Nephron (organoid): ENCODE results near the gene ACTL10.

Experiments used
- H3K27ac Mint-ChIP-seq, 3 experiments: 2 replicates each; pipeline ENCODE4 v1.8.0; 2020; ENCODE audit warnings: mixed read lengths in 3 of 3, mild to moderate bottlenecking in 2 of 3, moderate library complexity in 1 of 3
- H3K27me3 Mint-ChIP-seq: 2 replicates; pipeline ENCODE4 v1.8.0; 2021; ENCODE audit warnings: low read depth, mild to moderate bottlenecking, moderate library complexity, mixed read lengths
- H3K36me3 Mint-ChIP-seq: 2 replicates; pipeline ENCODE4 v1.8.0; 2020; ENCODE audit warnings: low read depth, mixed read lengths
- H3K4me1 Mint-ChIP-seq: 2 replicates; pipeline ENCODE4 v1.8.0; 2020; ENCODE audit warnings: mixed read lengths
- H3K4me3 Mint-ChIP-seq, 3 experiments: 2 replicates each; pipeline ENCODE4 v1.8.0; 2020; ENCODE audit warnings: mild to moderate bottlenecking in 3 of 3, mixed read lengths in 3 of 3, moderate library complexity in 2 of 3
- H3K9me3 Mint-ChIP-seq: 2 replicates; pipeline ENCODE4 v1.8.0; 2020; ENCODE audit warnings: mixed read lengths
- TF ChIP-seq, protein P1 (sequence below), 3 experiments: fragments of 200-600 bp; sonication (generic); IDR thresholded peaks; one replicate each; pipeline ENCODE4 v1.5.0; 2021; ENCODE audit warnings: antibody characterized with exemption in 3 of 3; ENCODE audit not compliant: unreplicated experiment in 3 of 3

Gene ACTL10

DNA sequence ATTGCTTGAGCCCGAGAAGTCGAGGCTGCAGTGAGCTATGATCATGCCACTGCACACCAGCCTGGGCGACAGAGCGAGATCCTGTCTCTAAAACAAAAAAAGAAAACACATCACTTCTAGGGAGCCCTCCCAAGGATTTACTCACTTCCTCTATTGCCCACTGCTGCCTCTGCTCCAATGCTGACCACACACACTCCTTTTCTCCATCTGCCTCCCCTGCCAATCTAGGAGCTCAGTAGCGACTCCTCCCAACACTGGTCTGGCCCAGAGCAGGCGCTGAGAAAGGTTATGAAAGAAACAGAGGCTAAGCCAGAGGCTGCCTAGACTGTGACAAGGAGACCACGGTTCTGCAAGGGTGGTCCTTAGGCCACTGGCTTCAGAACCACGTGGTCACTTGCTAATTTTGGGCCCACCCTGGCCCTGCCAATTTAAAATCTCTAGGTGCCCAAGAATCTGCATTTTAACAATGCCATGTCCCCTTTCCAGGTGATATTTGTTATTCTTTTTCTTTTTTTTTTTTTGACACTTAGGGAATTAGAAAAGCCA, 20.7 kb downstream of the ACTL10 start:
- Mint-ChIP-seq H3K4me3 (peak overlapping the region in 2 of 3 experiments; percentile 82 to 90), H3K27ac (no peak overlapping the region), H3K4me1 (peaks cover 15% of the 10 kb centered on the region), H3K27me3 (no peaks in the 10 kb centered on the region), H3K36me3 (no peaks in the 10 kb centered on the region), H3K9me3 (no peaks in the 10 kb centered on the region)
- TF ChIP-seq, protein P1, sequence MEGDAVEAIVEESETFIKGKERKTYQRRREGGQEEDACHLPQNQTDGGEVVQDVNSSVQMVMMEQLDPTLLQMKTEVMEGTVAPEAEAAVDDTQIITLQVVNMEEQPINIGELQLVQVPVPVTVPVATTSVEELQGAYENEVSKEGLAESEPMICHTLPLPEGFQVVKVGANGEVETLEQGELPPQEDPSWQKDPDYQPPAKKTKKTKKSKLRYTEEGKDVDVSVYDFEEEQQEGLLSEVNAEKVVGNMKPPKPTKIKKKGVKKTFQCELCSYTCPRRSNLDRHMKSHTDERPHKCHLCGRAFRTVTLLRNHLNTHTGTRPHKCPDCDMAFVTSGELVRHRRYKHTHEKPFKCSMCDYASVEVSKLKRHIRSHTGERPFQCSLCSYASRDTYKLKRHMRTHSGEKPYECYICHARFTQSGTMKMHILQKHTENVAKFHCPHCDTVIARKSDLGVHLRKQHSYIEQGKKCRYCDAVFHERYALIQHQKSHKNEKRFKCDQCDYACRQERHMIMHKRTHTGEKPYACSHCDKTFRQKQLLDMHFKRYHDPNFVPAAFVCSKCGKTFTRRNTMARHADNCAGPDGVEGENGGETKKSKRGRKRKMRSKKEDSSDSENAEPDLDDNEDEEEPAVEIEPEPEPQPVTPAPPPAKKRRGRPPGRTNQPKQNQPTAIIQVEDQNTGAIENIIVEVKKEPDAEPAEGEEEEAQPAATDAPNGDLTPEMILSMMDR (IDR thresholded peaks at IDR 0.05; ENCODE audit: unreplicated experiment in 3 of 3) = no peak

DNA sequence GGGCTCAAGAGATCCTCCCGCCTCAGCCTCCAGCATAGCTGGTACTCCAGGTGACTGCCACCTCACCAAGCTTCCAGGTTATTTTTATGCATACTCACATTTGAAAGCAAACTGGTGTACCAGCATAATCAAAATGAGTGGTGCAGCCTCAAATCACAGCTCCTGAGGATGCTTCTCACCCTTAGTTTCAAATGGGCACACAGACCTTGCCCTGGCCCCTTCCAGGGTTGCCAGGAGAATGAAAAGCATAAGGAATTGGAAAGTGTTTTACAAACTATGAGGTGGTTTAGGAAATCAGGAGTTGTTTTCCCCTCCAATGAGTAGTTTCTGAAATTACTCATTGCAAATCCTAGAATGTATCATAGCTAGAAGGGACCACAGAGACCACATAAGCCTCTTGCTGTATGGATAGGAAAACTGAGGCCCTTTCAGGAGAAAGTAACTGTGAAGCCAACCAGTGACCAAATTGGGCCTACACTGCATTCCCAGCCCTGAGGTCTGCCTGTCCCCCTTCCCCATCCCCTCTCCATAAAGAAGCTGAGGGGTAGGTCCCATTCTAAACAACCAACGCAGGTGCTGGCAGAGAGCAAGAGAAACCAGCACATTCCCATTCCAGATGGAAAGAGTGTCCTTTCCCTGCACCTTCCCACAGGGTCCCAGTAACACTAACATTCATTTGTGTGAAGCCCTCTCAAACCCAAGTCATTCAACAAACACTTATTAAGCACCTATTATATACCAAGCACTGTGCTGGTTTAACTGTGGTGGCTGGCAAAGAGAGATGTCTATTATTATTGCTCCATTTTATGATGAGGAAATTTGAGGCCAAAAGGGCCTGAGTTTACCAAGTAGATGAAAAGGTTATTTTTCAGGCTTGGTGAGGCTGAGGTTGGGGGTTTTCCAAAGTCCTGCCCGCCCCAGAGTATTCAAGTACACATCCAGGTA, 21.5 kb downstream of the ACTL10 start:
- no peaks in the 10 kb centered on the region for H3K27me3 Mint-ChIP-seq
- H3K27ac Mint-ChIP-seq = no peak overlapping the region
- peaks cover 11% of the 10 kb centered on the region for H3K4me1 Mint-ChIP-seq
- no peaks in the 10 kb centered on the region for H3K9me3 Mint-ChIP-seq
- TF ChIP-seq, protein P1 (IDR thresholded peaks at IDR 0.05; ENCODE audit: unreplicated experiment in 3 of 3) = no peak
- H3K36me3 Mint-ChIP-seq = no peaks in the 10 kb centered on the region
- H3K4me3 Mint-ChIP-seq = peak overlapping the region in 2 of 3 experiments; percentile 41 to 48

DNA sequence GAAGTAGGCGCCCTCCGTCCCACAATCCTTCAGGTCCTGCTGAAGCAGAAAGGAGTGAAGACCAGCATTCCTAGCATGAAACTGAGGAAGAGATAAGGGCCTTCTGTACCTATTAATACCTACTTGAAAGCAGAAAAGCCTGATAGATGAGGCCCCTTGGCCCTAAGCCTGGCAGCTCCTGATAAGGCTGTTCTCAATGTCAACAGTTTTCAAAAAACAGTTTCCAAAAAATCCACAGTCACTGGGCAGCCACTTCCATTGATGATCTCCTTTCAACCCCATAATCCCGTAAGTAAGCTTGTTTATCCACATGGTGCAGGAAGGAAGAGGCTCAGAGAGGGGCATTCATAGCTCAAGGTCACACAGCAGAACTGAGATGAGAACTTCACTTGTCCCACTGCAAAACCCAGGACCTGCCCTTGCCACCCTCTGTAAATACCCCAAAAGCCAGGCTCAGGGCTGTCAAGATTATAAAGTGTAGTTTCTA, 22.2 kb downstream of the ACTL10 start:
- Mint-ChIP-seq H3K4me1 (peaks cover 12% of the 10 kb centered on the region), H3K27me3 (no peaks in the 10 kb centered on the region), H3K9me3 (no peaks in the 10 kb centered on the region), H3K4me3 (no peak overlapping the region), H3K36me3 (no peaks in the 10 kb centered on the region), H3K27ac (no peak overlapping the region)
- TF ChIP-seq, protein P1 (IDR thresholded peaks at IDR 0.05; ENCODE audit: unreplicated experiment in 3 of 3) = no peak

DNA sequence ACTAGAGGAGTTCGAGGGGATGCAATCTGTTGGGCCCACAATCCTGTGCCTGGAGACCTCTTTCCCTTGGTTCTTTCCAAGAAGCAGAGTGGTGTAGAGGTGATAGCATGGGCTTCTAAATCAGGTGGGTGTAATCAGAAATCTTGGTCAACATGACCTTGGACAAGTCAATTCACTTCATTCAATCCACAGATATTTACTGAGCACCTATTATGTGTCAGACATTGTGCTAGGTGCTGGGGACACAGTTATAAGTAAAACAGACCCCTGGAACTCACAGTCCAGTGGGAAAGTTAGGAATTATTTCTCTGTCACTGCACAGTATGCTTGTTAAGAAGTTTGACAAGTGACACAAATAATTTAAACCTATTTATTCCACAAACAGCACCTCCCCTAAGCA, 22.8 kb downstream of the ACTL10 start:
- no peaks in the 10 kb centered on the region for H3K9me3 Mint-ChIP-seq
- no peaks in the 10 kb centered on the region for H3K27me3 Mint-ChIP-seq
- H3K27ac Mint-ChIP-seq = no peak overlapping the region
- peaks cover 17% of the 10 kb centered on the region for H3K4me1 Mint-ChIP-seq
- TF ChIP-seq, protein P1 (IDR thresholded peaks at IDR 0.05; ENCODE audit: unreplicated experiment in 3 of 3) = no peak
- H3K4me3 Mint-ChIP-seq = no peak overlapping the region
- H3K36me3 Mint-ChIP-seq = no peaks in the 10 kb centered on the region

DNA sequence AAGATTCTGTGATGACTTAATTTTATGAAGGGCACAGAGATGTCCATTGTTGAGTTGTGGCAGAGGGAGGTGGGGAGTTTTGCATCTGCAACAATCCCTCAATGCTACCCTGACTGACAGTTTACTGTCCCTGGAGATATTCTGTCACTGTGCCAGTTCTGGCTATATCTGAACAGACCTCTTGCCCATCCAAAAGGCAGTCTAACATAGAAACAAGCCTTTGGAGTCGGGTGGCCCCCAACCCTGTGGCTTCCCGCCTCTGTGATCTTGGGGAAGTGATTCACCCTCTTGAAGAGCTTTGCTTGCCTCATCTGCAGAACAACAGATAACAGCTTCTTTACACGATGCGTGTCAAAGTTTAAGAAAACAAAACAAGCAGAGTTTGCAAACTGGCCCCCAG, 23.2 kb downstream of the ACTL10 start:
- no peaks in the 10 kb centered on the region for H3K9me3 Mint-ChIP-seq
- H3K36me3 Mint-ChIP-seq = no peaks in the 10 kb centered on the region
- H3K27me3 Mint-ChIP-seq = no peaks in the 10 kb centered on the region
- H3K4me1 Mint-ChIP-seq = peaks cover 15% of the 10 kb centered on the region
- TF ChIP-seq, protein P1 (IDR thresholded peaks at IDR 0.05; ENCODE audit: unreplicated experiment in 3 of 3) = no peak
- no peak overlapping the region for H3K27ac Mint-ChIP-seq
- no peak overlapping the region for H3K4me3 Mint-ChIP-seq
